NCI-H82 (cell line): Measurements from ENCODE around the gene SRGN.
A peak's percentile ranks its signal among the peaks of the same experiment; 100 is the strongest.

ENCODE experiments used
- DNase-seq: peaks from one replicate; lab custom pipeline; 2025; lab: John Stamatoyannopoulos, UW

The SRGN gene

GRCh38 chr10:69090685-69091084 lies 2.8 kb downstream of the SRGN start:
- no peak for DNase-seq

GRCh38 chr10:69091143-69091651 lies 3.3 kb downstream of the SRGN start:
- DNase-seq = no peak

DNA sequence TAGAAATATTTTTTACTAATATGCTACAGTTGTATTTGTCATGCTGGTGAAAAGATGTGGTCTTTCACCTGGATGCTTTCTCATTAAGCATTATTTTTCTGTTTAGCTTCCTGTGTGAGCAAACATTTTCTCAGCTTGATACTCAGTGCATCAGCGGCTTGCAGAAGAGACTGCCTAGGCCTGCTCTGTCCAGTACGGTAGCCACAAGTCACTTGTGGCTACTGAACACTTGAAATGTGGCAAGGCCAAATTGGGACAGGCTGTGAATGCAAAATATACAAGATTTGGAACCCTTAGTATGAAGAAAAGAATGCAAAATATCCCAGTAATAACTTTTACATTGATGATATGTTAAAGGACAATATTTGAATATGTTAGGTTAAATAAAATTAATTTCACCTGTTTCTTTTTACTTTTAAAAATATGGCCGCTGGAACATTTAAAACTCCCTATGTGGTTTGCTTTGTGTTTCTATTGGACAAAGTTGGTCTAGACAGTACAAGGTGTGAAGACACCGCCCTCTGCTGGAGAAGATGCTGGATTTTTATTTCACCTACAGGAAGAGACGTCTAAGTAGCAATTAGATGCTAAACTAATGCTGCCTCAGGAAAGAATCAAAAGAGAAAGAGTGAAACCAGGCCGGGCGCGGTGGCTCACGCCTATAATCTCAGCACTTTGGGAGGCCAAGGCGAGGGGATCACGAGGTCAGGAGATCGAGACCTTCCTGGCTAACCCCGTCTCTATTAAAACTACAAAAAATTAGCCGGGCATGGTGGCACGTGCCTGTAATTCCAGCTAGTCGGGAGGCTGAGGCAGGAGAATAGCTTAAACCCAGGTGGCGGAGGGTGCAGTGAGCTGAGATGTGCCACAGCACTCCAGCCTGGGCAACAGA lies 5.3 kb downstream of the SRGN start:
- peak; percentile 83 for DNase-seq

DNA sequence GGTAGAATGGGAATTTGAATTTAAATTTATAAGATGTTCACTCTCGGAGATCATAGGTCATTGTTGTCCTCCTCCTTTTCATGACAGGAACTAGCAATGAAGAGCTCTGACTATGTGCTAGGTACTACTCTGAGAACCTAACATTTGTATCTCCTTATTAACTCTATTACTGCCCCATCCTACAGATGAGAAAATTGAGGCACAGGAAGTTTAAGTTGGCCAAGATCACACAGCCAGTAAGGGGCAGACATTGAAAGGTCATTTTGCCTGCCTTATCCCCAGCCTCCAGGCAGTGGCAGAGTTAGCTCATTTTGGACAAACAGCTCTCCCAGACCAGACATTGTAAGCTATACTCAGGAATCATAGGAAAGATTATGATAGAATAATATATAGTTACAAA lies 6.0 kb downstream of the SRGN start:
- no peak for DNase-seq

DNA sequence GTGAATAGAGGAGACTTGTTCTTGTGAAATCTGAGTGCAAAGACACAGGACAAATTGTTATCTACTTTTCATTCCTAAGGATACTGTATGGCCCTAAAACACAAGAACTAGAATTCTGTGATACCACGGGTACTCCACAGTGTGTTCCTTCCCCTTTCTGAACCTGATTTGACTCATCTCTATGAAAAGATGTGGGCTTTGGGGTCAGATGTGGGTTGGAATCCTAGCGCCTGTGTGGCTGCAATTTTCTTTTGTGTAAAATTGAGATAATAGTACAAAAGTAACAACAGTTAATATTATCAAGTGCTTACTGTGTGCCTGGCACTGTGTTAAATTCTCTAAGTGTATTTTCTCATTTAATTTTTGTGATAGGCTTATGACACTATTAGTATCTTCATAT lies 8.1 kb downstream of the SRGN start:
- DNase-seq = no peak

- no peak for DNase-seq
These were observed 9.8 kb downstream of the SRGN start for GRCh38 chr10:69097729-69098128.

GRCh38 chr10:69100136-69100872 lies 12.4 kb downstream of the SRGN start:
- DNase-seq = no peak

DNA sequence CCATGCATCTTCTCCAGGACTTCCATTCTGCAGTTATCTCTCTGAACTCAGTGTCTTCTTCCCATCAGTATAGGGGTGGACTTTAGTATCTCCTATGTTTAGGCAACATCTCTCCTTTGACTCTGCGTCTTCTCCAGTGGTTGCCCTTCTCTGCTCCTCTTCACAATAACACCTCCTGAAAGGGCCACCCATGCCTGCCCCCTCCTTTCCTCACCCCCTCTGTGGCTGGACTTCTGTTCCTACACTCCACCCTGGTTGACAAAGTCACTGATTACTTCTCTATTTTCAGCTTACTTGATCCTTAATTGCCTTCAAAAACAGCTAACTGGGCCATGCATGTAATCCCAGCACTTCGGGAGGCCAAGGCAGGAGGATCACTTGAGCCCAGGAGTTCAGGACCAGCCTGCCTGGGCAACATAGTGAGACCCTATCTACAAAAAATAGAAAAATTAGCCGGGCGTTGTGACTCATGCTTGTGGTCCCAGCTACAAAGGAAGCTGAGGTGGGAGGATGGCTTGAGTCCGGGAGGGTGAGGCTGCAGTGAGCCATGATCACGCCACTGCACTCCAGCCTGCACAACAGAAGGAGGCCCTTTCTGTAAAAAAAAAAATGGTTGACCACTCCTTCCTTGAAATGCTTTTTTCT lies 13.7 kb downstream of the SRGN start:
- no peak for DNase-seq

DNA sequence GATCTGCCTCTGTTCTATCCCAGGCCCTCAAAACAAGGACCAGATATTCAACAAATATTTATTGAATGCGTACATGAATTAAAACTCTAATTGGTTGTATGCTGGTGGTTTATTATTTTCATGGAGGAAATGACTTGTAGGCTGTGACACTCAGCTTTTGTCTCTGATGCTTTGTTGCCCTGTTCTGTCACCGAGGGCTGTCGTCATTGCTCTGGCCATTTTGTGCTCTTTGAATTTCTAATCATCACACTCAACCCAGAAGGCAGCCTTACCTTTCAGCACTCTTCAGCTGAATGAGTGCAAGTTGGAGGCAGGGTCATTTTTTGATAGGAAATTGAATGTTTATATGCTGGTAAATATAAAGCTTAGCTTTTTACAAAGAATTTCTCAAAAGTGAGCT lies 14.5 kb downstream of the SRGN start:
- DNase-seq = no peak

DNA sequence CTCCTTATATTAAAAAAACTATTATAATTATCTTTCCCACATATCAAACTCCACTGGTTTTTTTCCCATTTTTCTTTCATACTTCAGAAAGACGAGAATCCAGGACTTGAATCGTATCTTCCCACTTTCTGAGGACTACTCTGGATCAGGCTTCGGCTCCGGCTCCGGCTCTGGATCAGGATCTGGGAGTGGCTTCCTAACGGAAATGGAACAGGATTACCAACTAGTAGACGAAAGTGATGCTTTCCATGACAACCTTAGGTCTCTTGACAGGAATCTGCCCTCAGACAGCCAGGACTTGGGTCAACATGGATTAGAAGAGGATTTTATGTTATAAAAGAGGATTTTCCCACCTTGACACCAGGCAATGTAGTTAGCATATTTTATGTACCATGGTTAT lies 15.9 kb downstream of the SRGN start:
- DNase-seq = no peak

GRCh38 chr10:69104994-69105790 lies 17.3 kb downstream of the SRGN start:
- no peak for DNase-seq

DNA sequence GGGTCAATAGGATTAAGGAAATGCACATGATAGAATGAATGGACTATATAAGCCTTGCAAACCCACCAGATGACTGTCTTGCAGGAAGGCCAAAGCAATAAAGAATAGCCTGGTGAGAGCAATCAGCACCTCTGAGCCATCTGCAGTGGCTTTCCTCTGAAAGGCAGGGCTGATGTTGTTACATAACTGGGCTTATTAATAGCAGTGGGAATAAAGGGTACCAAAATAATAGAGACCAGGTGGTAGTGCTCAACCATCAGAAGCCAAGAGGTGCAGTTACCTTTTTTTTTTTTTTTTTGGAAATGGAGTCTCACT lies 19.2 kb downstream of the SRGN start:
- DNase-seq = peak; percentile 4

GRCh38 chr10:69107699-69108098 lies 19.8 kb downstream of the SRGN start:
- no peak for DNase-seq

- DNase-seq = no peak
These were observed 32.0 kb downstream of the SRGN start for GRCh38 chr10:69119896-69120295.

- peak; percentile 84 for DNase-seq
These were observed 35.4 kb downstream of the SRGN start for GRCh38 chr10:69123306-69123746.

GRCh38 chr10:69123747-69124562 lies 36.1 kb downstream of the SRGN start, which contains the start of gene VPS26A:
VPS26A (plus strand) TSS chr10:69124178; CDS start chr10:69124278, 100 bp downstream.
- DNase-seq = peak; percentile 98

DNA sequence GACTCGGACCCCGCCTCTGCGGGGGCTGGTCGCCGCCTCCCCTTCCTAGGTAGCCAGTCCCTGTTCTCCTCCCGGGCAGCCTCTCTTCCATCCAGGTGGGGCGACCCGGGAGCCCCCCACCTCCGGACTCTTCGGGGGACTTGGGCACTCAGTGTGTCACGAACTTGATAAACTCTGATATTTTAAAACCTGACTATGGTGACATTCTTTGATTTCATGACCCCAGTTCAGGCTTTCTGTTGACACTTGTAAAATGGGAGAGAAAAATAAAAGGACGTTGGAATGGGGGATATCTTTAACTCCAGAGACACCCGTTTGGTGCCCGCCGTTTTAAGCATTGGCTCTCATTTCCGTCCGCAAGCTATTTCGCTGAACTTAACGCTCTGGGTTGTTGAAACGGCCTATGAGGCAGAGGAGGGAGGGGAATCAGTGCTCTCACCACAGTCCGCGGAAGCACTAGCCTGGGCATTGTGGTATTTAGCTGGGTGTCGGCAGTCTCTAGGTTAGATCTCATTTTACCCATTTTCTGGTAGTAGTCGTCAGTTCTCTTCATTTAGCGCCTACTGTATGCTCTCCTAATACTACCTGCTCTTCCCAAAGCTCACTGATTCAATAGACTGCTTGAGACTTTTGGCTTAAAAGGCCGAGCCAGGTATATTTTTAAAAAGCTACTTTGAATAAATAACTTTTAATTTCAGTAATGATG lies 36.8 kb downstream of the SRGN start:
- DNase-seq = peak; percentile 59

GRCh38 chr10:69125554-69125953 lies 37.7 kb downstream of the SRGN start:
- no peak for DNase-seq

GRCh38 chr10:69130251-69130650 lies 42.3 kb downstream of the SRGN start:
- DNase-seq = no peak

DNA sequence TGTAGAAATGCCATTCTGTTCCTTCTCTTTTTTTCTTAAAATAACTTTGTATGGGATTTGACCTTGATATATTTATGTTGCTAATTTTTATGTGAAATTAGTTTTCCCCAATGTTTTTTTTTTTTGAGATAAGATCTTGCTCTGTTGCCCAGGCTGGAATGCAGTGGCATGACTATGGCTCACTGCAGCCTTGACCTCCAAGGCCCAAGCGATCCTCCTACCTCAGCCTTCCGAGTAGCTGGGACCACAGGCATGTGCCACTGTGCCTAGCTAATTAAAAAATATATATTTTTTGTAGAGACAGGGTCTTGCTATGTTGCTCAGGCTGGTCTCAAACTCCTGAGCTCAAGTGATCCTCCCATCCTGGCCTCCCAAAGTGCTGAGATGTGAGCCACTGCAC lies 52.1 kb downstream of the SRGN start:
- no peak for DNase-seq
